ENCODE data around the gene KCNN3.

The KCNN3 gene

DNA sequence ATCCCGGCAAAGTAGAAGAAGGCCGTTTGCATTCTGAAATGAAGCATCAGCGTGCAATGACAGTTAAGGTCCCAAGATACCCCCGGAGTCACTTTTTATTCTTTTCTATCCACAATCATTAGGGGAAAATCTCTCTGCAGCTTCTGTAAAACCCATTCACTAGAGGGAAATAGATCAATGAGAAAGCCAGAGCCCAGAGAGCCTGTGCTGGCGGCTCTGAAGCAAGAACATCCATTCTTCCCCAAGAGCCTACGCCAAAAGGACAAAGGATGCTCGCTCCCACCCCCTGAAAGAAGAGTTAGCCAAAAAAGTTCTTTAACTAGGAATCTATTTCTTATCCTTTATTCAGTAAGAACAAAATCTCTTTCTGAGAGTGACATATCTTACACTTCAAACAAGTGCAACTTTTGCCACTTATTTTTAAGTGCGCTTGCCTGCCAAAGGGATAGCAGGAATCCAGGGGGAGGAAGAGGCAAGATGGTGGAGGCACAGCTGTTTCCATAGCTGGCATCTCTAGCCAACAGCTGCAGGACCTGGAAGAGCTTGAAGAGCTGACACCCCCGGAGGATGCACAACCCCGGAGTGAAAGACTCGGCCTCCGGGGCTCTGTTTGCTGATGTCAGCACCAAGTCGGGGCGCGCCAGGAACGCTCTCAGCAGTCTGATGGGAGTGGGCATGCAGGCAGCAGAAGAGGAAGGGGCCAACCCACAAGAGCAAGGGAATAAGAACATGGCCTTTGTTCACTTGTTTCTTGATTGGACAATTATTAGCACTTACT, 68.7 kb downstream of the KCNN3 start:
- H3K4me3 ChIP-seq (ENCODE audit: control insufficient read depth, low read depth, low read length): no peak overlapping the region
- no peak for DNase-seq (ENCODE audit: low read depth)
- TF ChIP-seq, protein P1, sequence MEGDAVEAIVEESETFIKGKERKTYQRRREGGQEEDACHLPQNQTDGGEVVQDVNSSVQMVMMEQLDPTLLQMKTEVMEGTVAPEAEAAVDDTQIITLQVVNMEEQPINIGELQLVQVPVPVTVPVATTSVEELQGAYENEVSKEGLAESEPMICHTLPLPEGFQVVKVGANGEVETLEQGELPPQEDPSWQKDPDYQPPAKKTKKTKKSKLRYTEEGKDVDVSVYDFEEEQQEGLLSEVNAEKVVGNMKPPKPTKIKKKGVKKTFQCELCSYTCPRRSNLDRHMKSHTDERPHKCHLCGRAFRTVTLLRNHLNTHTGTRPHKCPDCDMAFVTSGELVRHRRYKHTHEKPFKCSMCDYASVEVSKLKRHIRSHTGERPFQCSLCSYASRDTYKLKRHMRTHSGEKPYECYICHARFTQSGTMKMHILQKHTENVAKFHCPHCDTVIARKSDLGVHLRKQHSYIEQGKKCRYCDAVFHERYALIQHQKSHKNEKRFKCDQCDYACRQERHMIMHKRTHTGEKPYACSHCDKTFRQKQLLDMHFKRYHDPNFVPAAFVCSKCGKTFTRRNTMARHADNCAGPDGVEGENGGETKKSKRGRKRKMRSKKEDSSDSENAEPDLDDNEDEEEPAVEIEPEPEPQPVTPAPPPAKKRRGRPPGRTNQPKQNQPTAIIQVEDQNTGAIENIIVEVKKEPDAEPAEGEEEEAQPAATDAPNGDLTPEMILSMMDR (IDR thresholded peaks at IDR 0.05; ENCODE audit: control insufficient read depth, insufficient read depth, low read depth, low read length, missing control alignments): no peak

DNA sequence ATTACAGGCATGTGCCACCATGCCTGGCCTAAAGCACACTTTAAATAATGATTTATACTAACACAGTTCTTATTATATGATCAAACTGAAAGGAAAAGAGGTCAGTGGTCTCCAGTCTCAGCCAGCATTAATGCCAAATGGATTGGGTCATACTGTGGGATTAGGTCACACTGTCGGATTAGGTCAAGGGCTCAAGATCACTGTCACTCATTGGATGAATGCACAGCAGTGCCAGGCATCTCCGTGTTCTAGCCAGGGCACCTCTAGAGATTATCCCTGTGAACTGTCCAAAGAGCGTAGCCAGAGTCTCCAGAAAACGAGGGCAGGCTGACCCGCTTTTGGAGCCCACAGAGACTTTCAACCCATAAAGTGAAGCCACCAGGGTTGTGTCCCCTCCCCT, 70.9 kb downstream of the KCNN3 start:
- no peak for DNase-seq (ENCODE audit: low read depth)
- H3K4me3 ChIP-seq (ENCODE audit: control insufficient read depth, low read depth, low read length): no peak overlapping the region
- TF ChIP-seq, protein P1 (IDR thresholded peaks at IDR 0.05; ENCODE audit: control insufficient read depth, insufficient read depth, low read depth, low read length, missing control alignments): no peak

DNA sequence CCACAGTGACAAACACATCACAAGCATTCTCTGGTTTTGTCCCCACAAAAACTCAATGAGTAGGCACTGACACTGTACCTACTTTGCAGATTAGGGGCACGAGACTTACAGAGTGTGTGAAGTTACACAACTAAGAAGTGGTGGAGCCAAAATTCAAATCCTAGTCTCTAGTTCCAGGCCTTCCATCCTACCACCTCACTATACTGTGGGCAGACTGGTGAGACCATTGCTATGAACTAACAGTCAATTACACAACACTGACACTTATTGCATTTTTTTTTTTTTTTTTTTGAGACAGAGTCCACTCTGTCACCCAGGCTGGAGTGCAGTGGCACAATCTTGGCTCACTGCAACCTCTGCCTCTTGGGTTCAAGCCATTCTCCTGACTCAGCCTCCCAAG, 71.4 kb downstream of the KCNN3 start:
- no peak overlapping the region for H3K4me3 ChIP-seq (ENCODE audit: control insufficient read depth, low read depth, low read length)
- TF ChIP-seq, protein P1 (IDR thresholded peaks at IDR 0.05; ENCODE audit: control insufficient read depth, insufficient read depth, low read depth, low read length, missing control alignments): no peak
- DNase-seq (ENCODE audit: low read depth): no peak

GRCh38 chr1:154797175-154797574, 72.9 kb downstream of the KCNN3 start:
- H3K4me3 ChIP-seq (ENCODE audit: control insufficient read depth, low read depth, low read length): no peak overlapping the region
- TF ChIP-seq, protein P1 (IDR thresholded peaks at IDR 0.05; ENCODE audit: control insufficient read depth, insufficient read depth, low read depth, low read length, missing control alignments): no peak
- DNase-seq (ENCODE audit: low read depth): no peak

DNA sequence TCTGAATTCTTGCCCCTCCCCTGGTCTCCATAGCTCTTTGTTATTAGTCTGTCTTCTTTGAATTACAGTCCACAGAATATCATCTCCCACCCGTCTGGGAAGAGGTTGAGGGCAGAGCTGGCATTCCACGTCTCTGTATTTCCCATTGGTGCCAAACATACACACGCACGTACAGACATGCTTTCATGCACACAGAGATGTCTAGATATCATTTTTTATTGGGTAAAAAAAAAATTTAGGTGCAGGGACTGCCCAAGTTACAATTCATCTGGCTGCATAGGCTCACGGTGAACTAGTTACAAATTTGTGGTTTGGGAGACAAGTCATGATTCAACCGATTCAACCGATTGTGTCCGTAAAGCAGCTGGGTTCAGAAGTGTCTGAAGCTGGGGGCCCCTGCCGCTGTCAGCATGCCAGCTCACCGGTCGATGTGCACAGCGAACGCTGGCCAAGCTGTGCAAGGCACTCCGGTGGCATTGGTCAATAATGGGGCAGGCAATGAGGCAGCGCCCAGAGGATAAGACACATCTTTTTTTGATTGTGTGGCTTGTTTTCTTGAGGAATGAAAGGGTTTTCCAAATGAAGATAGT, 73.7 kb downstream of the KCNN3 start:
- no peak overlapping the region for H3K4me3 ChIP-seq (ENCODE audit: control insufficient read depth, low read depth, low read length)
- no peak for DNase-seq (ENCODE audit: low read depth)
- TF ChIP-seq, protein P1 (IDR thresholded peaks at IDR 0.05; ENCODE audit: control insufficient read depth, insufficient read depth, low read depth, low read length, missing control alignments): no peak

DNA sequence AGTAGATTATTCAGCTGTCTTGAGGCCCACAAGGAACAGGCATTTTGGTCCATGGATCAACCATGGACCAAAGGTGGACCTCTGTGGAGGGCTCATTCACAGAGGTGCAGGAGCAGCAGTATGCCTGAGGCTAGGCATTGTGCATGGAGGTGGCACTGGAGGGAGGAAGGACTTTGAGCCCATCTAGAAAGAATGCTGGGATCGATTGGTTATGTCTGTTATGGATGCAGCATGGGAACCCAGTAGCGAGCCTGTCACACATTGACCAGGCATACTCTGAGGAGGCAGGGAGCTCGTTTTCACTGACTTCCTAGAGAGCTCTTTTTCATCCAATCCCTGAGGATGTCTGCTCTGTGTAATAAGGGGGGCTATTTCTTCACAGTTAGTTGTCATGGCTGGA, 75.5 kb downstream of the KCNN3 start:
- no peak overlapping the region for H3K4me3 ChIP-seq (ENCODE audit: control insufficient read depth, low read depth, low read length)
- no peak for DNase-seq (ENCODE audit: low read depth)
- TF ChIP-seq, protein P1 (IDR thresholded peaks at IDR 0.05; ENCODE audit: control insufficient read depth, insufficient read depth, low read depth, low read length, missing control alignments): no peak

Data from AG09309 (cell line).